Right atrium auricular region (tissue), 2 donors: ENCODE data around the gene NRXN3. TPM values are rescaled to one million over a fixed set of nuclear protein-coding genes. Genes with fewer than 3 reads are reported as not detected.

Source experiments
- DNase-seq: peaks from one replicate; pipeline ENCODE4 v3.0.0-alpha.2; 2019; ENCODE audit warnings: low spot score
- H3K27ac ChIP-seq, 2 donors: fragments of 200-600 bp; sonication (generic); 1 replicate in 1 of 2; 2 replicates in 1 of 2; pipeline ENCODE4 v1.5.1; 2016 to 2019
- H3K27me3 ChIP-seq, 2 donors: fragments of 200-600 bp; sonication (generic); one replicate each; pipeline versions ENCODE4 v1.5.1 to v1.6.0; 2017 to 2019
- H3K36me3 ChIP-seq: fragments of 200-600 bp; sonication (generic); one replicate; pipeline ENCODE4 v1.5.1; 2016
- H3K4me1 ChIP-seq, 2 donors: fragments of 200-600 bp; sonication (generic); one replicate each; pipeline versions ENCODE4 v1.5.1 to v1.6.0; 2017 to 2019
- H3K4me3 ChIP-seq, 2 donors: fragments of 200-600 bp; sonication (generic); 1 replicate in 1 of 2; 2 replicates in 1 of 2; pipeline ENCODE4 v1.5.1; 2017 to 2019; ENCODE audit warnings: mild to moderate bottlenecking in 1 of 2, moderate library complexity in 1 of 2
- H3K9me3 ChIP-seq, 2 donors: fragments of 200-600 bp; sonication (generic); one replicate each; pipeline ENCODE4 v1.5.1; 2019
- CTCF ChIP-seq, 2 donors: fragments of 200-600 bp; sonication (generic); IDR thresholded peaks; one replicate each; pipeline ENCODE4 v1.5.1; 2019; ENCODE audit warnings: antibody characterized with exemption in 2 of 2
- total RNA-seq, 2 donors: library from RNA; depleted of rRNA; stranded (reverse); fragments of >200 nt; gene quantifications; one replicate each; pipeline ENCODE4 v1.1.0, GENCODE V29; 2016

NRXN3 gene
- total RNA-seq, 2 donors from 2014 or later: 2.0 to 2.3 TPM

DNA sequence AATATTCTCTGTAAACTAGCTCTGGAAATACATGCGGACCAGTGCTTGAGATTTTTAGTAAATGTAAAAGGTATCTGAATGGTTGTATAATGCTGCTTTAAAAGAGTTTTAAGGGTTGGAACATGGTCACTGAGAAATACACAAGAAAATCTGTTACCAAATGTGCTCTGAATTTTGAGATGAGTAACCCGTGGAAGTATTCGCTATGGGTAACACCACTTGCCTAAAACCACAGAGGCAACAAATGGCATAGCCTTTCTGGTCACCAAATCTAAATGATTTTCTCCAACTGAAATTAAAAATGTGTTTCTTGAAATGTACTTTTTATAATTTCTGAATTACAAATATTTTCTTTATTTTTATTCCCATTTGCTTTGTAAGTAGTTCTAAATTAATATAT, 1295.5 kb downstream of the NRXN3 start:
- no peak for TF ChIP-seq CTCF (IDR thresholded peaks at IDR 0.05)
- no peak overlapping the region for H3K27ac ChIP-seq
- H3K9me3 ChIP-seq: no peaks in the 10 kb centered on the region
- no peaks in the 10 kb centered on the region for H3K27me3 ChIP-seq
- DNase-seq: no peak
- H3K4me1 ChIP-seq: no peaks in the 10 kb centered on the region
- no peak overlapping the region for H3K4me3 ChIP-seq
- H3K36me3 ChIP-seq: no peaks in the 10 kb centered on the region

DNA sequence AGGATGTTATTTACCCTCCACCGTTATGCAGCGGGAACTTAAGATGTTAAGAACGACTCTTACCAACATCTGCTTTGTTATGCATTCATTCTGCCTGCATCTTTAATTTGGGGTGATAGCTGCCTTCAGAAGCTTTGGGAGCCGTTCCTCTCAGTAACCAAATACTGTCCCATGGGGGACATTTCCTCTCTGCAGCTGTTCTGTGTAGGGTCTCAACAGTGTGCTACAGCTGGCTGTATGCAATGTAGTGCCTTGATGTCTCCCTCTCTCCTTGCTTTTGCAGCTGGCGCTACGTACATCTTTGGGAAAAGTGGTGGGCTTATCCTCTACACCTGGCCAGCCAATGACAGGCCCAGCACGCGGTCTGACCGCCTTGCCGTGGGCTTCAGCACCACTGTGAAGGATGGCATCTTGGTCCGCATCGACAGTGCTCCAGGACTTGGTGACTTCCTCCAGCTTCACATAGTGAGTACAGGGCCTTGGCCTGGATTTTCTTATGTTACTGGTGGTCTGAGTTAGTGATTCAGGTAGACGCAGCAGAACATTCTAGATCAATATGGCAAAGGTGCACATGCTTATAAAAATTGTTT, 1296.9 kb downstream of the NRXN3 start:
- DNase-seq: no peak
- no peak overlapping the region for H3K4me3 ChIP-seq
- H3K9me3 ChIP-seq: no peaks in the 10 kb centered on the region
- H3K27ac ChIP-seq: no peak overlapping the region
- no peaks in the 10 kb centered on the region for H3K27me3 ChIP-seq
- no peak for TF ChIP-seq CTCF (IDR thresholded peaks at IDR 0.05)
- H3K4me1 ChIP-seq: no peaks in the 10 kb centered on the region
- H3K36me3 ChIP-seq: no peaks in the 10 kb centered on the region

DNA sequence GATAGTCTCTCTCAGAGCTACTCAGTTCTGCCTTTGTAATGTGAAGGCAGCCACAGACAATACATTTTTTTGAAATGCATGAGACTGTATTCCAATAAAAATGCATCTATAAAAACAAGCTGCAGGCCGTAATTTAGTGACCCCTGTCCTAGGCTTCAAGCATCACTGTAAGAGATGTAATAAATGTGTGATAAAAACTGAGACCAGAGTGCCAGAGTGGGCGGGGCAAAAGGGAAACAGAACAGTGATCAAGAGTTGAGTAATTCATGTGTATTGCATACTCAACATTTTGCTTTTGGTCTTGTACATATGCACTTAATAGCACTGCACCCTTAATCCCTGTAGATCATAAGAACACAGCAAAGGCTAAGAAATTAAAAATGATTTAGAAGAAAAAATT, 1297.7 kb downstream of the NRXN3 start:
- no peak overlapping the region for H3K4me3 ChIP-seq
- no peak overlapping the region for H3K27ac ChIP-seq
- TF ChIP-seq CTCF (IDR thresholded peaks at IDR 0.05): no peak

GRCh38 chr14:79468486-79468885, 1298.3 kb downstream of the NRXN3 start:
- no peaks in the 10 kb centered on the region for H3K36me3 ChIP-seq
- no peak overlapping the region for H3K27ac ChIP-seq
- TF ChIP-seq CTCF (IDR thresholded peaks at IDR 0.05): no peak
- no peaks in the 10 kb centered on the region for H3K4me1 ChIP-seq
- no peaks in the 10 kb centered on the region for H3K9me3 ChIP-seq
- no peaks in the 10 kb centered on the region for H3K27me3 ChIP-seq
- DNase-seq: no peak
- no peak overlapping the region for H3K4me3 ChIP-seq

More for the DNA sequence above, 1297.7 kb downstream of the NRXN3 start:
- Histone ChIP-seq H3K27me3 (no peaks in the 10 kb centered on the region), H3K36me3 (no peaks in the 10 kb centered on the region), H3K9me3 (no peaks in the 10 kb centered on the region), H3K4me1 (no peaks in the 10 kb centered on the region)
- DNase-seq: no peak

- H3K4me3 ChIP-seq: no peak overlapping the region
- H3K27me3 ChIP-seq: no peaks in the 10 kb centered on the region
- TF ChIP-seq CTCF (IDR thresholded peaks at IDR 0.05): no peak
- no peak for DNase-seq
- H3K27ac ChIP-seq: no peak overlapping the region
- H3K9me3 ChIP-seq: no peaks in the 10 kb centered on the region
- H3K4me1 ChIP-seq: no peaks in the 10 kb centered on the region
- H3K36me3 ChIP-seq: no peaks in the 10 kb centered on the region
These were observed 1303.5 kb downstream of the NRXN3 start for GRCh38 chr14:79473651-79474050.

GRCh38 chr14:79475887-79476532, 1305.8 kb downstream of the NRXN3 start:
- DNase-seq: no peak
- Histone ChIP-seq H3K36me3 (no peaks in the 10 kb centered on the region), H3K4me3 (no peak overlapping the region), H3K4me1 (no peaks in the 10 kb centered on the region), H3K27ac (no peak overlapping the region), H3K27me3 (no peaks in the 10 kb centered on the region), H3K9me3 (no peaks in the 10 kb centered on the region)
- no peak for TF ChIP-seq CTCF (IDR thresholded peaks at IDR 0.05)
